ENCODE measurements around the gene KIF1A.
A peak's percentile ranks its signal among the peaks of the same experiment; 100 is the strongest.

The KIF1A gene

GRCh38 chr2:240764605-240765004, 55.4 kb downstream of the KIF1A start:
- DNase-seq (ENCODE audit: low read depth) = no peak
- no peak for TF ChIP-seq CTCF (conservative IDR thresholded peaks at IDR 0.05; ENCODE audit: control insufficient read depth, insufficient read depth, low read depth, low read length)
- H3K4me3 ChIP-seq (ENCODE audit: control insufficient read depth, low read depth, low read length) = no peak overlapping the region

- no peak overlapping the region for H3K4me3 ChIP-seq (ENCODE audit: control insufficient read depth, low read depth, low read length)
- no peak for DNase-seq (ENCODE audit: low read depth)
- no peak for TF ChIP-seq CTCF (conservative IDR thresholded peaks at IDR 0.05; ENCODE audit: control insufficient read depth, insufficient read depth, low read depth, low read length)
Measured at GRCh38 chr2:240762971-240763370, 57.0 kb downstream of the KIF1A start.

- no peak for DNase-seq (ENCODE audit: low read depth)
- H3K4me3 ChIP-seq (ENCODE audit: control insufficient read depth, low read depth, low read length) = no peak overlapping the region
- TF ChIP-seq CTCF (conservative IDR thresholded peaks at IDR 0.05; ENCODE audit: control insufficient read depth, insufficient read depth, low read depth, low read length) = no peak
Measured at GRCh38 chr2:240762249-240762648, 57.8 kb downstream of the KIF1A start.

GRCh38 chr2:240760576-240761246, 59.3 kb downstream of the KIF1A start:
- no peak for TF ChIP-seq CTCF (conservative IDR thresholded peaks at IDR 0.05; ENCODE audit: control insufficient read depth, insufficient read depth, low read depth, low read length)
- DNase-seq (ENCODE audit: low read depth) = no peak

GRCh38 chr2:240760121-240760520, 59.9 kb downstream of the KIF1A start:
- H3K4me3 ChIP-seq (ENCODE audit: control insufficient read depth, low read depth, low read length) = no peak overlapping the region
- no peak for DNase-seq (ENCODE audit: low read depth)
- TF ChIP-seq CTCF (conservative IDR thresholded peaks at IDR 0.05; ENCODE audit: control insufficient read depth, insufficient read depth, low read depth, low read length) = no peak

More at GRCh38 chr2:240760576-240761246, 59.3 kb downstream of the KIF1A start:
- H3K4me3 ChIP-seq (ENCODE audit: control insufficient read depth, low read depth, low read length) = no peak overlapping the region

- H3K4me3 ChIP-seq (ENCODE audit: control insufficient read depth, low read depth, low read length) = no peak overlapping the region
- no peak for TF ChIP-seq CTCF (conservative IDR thresholded peaks at IDR 0.05; ENCODE audit: control insufficient read depth, insufficient read depth, low read depth, low read length)
- peak; percentile 3 for DNase-seq (ENCODE audit: low read depth)
Measured at GRCh38 chr2:240759459-240759858, 60.6 kb downstream of the KIF1A start.
